Measurements from ENCODE around the gene HDAC9.

The HDAC9 gene

DNA sequence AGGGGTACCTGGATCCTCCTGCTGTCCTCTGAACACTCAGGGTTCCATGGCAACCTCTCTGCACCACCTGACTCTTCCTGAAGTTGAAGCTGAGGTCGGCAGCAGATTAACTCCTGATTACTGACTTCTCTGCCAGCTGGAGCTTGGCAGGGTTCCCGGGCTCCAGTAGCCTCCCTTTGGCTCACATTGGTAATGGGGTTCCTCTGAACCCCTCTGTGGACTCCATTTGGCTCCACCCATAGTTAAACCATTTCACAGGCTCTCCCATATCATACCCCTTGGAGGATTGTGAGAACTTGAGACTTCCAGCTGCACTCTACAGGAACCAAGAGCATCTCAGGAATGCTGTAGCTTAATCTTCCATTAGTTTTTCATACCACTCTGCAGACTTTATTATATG, 292.5 kb downstream of the HDAC9 start:
- DNase-seq (ENCODE audit: low spot score), result no peak

DNA sequence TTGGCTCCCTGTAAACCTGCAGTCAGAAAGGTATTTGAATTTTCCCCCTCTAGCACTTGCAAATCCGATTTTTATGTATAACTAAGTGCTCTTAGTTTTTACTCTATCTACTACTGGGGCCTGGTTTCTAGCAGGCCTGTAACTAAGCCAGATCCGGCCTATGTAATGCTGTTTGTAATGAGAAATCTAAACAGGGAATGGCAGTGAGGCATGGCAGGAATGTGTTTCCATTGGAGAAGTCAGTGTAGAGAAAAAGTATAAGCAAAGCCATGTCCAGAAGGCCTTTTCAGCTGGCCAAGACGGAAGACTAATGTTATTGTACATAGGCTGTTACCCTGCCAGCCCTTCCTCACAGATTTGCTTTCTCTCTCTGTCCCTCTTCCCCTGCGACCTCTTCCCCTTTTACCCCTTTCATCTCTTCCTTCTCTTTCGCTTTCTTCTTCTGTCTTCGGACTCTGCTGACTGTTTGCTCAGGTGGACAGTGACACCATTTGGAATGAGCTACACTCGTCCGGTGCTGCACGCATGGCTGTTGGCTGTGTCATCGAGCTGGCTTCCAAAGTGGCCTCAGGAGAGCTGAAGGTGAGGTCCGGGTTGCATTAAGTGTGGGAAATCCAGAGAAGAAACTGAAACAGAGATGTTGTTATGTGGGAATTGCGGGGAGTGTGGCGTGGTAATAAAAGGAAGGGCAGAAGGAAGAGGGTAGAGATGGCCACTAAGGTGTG, 297.5 kb downstream of the HDAC9 start:
- DNase-seq (ENCODE audit: low spot score), result no peak

DNA sequence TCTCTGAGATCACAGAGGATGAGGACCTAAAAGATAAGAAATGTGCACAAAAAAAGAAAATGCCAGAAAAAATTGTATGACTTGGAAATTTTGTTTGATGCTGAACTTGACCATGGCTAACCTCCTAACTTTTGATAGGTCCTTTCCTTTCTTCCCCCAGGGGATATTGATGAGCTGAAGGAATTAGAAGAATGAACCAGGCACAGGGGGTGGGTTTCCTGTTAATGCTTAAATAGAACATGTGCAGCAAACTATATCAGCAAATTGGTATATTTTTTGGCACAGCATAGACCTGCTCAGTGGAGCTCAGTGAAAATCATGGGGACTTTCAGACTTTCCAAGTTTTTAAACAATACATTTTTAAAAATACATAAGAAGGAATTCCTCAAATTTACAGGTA, 300.7 kb downstream of the HDAC9 start:
- no peak for DNase-seq (ENCODE audit: low spot score)

DNA sequence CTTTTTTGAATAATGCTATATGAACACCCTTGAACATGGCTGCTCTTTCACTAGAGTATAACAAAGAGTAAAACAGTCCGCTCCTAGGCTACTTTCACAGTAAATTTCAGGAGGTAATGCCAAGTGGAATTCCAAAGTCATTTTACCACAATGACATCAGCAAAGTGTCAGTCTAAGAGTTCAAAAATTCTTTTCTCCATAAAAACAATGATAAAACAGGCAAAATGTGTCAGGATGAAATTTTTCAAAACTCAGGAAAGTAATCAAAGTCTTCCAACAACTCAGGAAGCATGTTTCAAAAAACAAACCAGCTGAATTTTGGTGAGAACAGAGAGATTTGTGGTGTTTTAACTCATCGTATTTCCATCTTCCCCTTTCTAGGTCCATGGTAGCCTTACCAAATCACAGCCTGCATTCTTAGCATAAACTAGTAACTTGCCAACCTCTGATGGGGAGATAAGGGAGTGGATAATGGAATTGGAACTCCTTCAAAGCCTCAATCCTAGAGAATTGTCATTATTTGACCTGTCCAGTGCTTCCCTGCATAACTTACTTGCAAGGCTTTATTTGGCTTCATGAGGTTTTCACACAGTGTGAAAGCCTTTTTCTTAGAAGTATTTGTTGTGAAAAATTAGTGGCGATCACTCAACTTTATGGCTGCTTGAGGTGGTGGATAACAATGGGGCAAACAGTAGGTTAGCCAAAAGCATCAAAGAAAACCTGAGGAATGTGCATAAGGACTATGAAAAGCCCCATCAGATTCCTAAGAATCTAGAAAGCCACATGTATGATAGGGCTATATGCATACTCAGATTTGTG, 302.7 kb downstream of the HDAC9 start:
- DNase-seq (ENCODE audit: low spot score), result no peak

DNA sequence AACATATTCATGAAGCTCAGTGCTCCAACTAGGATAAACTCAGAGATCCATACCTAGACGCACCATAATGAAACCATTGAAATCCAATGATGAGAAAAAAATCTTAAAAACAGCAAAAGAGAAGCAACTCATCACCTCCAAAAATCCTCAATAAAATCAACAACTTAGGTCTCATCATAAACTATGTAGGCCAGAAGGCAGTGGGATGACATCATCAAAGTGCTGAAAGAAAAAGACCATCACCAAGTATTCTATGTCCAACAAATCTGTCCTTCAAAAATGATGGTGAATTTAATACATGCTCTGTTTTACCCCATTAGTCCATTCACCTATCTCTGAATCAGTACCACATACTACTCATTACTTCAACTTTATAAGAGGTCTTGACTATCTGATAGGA, 304.4 kb downstream of the HDAC9 start:
- no peak for DNase-seq (ENCODE audit: low spot score)

DNA sequence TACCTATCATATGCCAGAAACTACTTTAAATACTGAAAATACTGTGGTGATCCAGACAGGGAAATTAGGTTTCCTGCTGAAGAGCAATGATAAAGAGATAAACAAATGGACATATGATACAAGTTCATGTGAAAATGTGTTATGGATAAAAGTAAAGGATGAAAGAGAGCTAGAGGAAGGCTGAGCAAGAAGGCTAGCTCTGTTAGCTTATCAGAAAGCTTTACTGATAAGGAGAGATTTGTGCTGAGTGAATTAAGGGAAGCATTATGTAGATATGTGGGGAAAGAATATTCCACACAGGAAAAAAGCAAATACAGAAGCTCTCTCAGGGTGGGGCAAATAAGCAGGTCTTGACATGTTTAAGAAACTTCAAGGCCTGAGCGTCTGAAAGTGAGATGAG, 308.4 kb downstream of the HDAC9 start:
- DNase-seq (ENCODE audit: low spot score), result no peak

DNA sequence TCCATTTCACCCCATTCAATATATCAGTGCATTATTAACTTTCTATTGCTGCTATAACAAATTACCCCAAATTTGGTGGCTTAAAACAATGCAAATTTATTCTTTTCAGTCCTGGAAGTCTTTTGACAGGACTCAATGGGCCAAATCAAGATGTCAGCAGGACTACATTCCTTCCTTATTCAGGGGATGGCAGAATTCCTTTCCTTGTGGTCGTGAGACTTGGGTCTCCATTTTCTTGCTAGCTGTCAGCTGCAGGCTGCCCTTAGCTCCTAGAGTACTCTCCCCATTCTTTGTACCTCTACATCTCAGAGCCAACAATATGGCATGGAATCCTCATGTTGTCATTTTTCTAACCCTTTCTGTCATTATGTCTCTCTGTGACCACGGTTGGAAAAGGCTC, 310.6 kb downstream of the HDAC9 start:
- no peak for DNase-seq (ENCODE audit: low spot score)

DNA sequence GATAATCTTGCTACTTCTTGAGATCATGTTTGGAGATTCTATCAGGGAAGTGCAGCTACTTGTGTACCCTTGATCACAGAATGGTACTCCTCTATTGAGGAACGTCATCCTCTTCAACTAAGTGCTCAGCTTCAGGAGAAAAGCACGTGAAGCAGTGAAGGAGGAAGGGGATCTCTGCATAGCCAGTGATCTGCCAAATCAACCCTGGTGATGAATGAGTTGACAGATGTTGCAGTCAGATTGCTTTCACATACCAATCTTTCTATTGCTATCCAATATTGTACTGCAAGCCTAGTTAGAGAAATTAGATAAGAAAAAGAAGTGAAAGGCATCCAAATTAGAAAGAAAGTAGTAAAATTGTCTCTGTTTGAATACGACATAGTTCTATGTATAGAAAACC, 312.5 kb downstream of the HDAC9 start:
- no peak for DNase-seq (ENCODE audit: low spot score)

DNA sequence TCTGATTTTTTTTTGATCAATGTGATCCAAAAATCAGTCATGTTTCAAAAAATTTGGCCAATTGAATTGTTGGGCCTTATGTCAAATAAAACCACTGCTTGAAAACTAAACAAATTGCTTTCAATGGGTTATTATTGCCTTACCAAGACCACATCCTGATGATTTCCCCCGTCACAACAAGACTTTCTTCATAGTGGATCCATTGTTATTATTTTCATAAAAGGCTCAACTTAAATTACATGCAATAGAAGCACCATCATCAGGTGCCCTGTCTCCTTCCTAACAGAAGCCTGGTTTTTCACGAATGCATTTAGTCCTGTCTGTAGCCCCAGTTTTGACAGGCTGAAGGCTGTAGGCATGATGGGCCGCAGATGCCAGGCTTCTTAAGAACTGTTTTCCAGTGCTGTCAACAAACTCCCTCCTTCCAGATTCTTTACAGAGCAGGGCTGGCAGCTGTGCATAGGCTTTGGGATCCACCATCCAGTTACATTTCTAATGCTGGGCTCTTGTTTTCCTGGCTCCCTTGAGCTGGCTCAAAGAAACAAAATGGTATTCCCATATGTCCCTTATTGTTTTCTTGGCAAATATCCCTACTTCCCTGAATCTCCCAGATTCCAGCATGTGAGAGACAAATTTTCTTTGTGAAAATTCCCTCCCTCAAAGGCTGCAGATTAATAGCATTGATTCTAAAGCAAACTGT, 319.9 kb downstream of the HDAC9 start:
- no peak for DNase-seq (ENCODE audit: low spot score)

DNA sequence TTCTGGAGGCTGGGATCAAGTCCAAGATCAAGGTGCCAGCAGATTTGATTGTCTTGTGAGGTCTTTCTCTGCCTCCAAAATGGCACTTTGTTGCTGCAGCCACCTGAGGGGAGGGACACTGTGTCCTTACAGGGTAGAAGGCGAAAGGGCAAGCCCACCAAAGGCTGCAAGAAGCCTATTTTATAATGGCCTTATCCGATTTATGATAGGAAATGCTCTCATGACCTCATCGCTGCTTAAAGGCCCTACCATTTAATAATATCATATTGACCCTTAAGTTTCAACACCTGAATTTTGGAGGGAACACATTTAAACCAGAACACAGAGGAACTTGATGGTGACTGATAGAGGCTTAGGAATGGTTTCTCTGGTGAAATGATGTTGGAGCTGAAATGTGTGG, 325.4 kb downstream of the HDAC9 start:
- DNase-seq (ENCODE audit: low spot score), result no peak

DNA sequence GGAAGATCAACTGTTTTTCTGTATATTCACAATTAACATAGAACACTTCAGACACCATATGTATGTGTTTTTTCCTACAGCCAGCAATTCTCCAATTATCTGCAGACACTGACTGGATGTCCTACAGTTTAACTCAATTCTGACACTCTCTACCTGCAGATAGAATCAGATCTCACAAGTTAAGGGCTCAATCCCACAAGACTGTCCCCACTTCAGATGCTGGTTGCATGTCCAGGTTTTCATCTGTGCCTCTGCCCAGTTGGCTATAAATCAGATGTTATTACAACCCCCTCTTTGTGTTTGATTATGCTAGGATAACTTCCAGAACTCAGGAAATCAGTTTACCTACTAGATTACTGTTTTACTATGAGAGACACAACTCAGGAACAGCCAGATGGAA, 326.0 kb downstream of the HDAC9 start:
- no peak for DNase-seq (ENCODE audit: low spot score)

DNA sequence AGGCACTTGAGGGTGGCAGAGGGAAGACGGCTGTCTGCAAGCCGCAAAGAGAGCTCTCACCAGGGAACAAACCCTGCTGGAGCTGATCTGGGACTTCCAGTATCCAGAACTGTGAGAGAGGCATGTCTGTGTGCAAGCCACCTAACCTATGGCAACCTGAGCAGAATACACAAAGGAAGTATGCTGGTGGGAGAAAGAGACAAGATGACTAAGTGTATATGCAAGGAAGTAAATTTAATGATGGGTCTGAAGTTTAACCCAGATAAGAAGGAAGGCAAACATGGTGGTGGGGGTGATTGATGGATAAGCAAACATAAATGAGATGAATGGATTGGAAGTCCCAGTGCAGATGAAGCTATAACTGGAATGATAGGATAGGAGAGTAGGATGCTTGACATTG, 328.6 kb downstream of the HDAC9 start:
- DNase-seq (ENCODE audit: low spot score), result no peak

DNA sequence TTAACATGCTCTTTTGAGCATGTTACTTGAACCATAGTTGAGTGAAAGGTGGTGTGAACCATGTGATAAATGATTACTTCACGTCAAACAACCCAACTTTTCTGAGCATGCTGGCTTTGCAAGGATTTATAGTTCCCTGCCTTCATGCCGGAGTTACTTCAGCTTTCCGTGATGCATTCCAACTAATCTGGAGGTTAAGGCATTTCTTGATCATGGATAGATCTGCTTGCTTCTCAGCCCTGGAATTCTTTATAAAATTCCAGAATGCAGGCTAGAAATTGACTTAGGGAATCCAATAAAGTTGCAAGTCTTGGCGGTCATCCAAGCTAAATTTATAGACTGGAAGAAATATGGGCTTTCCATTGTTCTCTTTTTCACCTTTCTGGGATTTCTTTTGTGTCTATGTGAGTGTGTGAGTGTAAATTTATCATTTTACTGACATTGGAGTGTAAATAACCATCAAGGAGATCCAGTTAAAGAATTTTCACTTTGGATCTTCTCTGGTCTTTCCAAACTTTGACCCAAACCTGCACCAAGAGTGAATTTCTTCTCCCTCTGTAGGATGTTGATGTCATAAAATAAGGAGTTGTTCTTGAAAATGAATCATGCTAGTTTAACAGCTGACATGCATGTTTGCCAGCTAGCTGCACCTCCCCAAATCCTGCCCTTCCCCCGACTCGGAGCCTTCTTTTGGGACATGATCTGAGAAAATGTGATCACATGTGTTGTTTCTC, 332.9 kb downstream of the HDAC9 start:
- DNase-seq (ENCODE audit: low spot score), result no peak

DNA sequence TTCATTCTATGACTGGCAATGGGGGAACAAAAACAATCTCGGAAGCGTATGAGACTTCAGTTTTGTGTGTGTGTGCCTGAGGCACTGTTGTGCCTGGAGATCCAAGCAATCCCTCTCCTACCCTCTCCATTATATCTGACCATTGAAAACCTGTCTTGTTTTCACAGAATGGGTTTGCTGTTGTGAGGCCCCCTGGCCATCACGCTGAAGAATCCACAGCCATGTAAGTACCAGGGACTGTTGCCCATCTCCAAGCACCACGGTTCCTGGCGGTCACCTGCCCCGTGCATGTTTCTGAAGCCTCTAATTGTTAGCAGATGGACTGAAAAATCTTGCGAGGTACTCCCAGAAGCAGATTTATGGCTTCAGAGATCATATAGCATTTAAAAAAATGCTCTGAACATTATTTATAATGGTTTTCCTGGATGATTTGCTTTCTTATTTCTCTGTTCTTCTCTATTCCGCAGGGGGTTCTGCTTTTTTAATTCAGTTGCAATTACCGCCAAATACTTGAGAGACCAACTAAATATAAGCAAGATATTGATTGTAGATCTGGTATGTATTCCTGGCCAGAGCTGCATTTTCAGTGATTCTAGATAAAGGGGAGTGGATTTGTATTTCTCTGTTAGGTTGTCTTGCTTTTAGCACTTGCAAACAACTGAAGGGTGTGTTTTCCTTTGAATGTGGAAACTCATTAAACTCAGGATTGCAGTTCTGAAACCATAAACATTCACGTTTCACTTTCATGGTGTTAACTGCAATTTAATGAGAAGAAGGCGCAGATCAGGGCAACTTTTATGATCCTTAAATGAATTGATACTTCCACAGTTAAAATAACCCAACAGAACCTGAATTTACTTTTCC, 333.7 kb downstream of the HDAC9 start:
- DNase-seq (ENCODE audit: low spot score), result no peak

DNA sequence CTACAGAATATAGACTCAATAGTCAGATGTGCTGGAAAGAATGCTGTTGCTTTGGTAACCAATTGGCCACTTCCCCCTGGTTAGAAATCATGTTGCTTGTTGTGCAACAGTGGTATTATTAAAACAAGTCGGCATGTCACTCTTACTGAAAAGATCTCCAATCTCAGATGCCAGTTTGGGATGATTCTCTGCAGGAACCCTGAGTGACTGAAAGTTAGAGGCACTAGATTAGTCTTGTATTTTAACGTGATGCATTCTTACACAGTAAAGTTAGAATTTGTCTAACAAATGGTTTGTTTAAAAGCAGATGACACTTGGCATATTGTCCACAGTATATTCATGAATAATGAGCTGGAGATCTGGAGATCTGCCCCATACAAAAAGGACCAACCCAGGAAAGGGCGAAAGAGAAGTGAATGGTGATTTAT, 334.3 kb downstream of the HDAC9 start:
- DNase-seq (ENCODE audit: low spot score), result no peak

DNA sequence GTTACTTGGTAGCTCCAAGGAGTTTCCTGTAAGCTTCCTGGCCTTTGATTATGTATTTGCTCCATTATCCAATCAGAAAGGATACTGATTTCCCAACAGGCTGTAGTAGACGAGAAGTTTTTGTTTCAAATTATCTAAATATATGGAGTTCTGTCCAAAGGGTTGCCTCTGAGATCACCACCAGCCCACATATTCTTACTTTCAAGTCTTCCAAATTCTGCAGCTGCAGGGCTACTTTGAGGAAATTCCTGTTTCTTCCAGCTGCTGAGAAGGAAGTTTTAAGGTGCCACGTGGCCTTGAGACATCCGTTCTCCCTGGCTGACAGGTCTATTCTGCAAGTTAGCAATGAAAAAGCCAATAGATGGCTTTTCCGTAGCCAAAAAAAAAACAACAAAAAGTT, 335.9 kb downstream of the HDAC9 start:
- no peak for DNase-seq (ENCODE audit: low spot score)

DNA sequence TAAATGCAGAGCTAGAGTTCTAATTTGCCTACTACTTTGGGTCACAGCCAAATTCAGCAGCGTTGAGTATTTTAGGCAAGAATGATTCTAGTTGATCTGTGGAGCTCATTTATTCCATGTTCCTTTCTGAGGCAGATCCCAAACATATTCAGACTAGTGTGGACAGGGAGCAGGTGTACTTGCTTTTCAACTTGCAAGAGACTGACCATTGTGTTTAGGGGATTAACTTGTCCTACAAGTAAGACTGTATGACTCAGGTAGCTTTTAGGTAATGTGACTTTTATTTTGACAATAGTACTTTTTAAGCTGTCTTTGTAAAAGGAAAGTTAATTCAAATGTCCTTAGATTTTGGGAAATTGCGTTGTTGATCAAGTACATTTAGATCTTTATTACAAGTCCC, 336.4 kb downstream of the HDAC9 start:
- no peak for DNase-seq (ENCODE audit: low spot score)

DNA sequence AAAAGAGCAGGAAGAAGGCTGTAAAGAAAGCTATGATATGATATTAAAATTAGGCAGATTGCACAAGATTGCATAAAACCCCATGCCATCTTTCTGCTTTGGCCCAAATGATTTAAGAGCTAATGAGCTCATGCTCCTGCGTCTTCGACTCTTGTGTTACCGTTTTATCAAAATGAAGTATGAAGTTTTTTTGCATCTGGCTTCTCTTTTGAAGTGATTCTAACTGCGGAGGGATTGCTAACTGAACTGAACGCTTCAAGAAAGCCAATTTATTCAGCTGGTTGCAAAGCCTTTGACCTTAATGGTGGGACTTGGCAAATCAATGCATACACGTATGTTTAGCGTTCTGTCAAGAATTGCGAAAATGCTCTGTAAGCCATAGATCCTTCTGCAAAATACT, 339.0 kb downstream of the HDAC9 start:
- no peak for DNase-seq (ENCODE audit: low spot score)

DNA sequence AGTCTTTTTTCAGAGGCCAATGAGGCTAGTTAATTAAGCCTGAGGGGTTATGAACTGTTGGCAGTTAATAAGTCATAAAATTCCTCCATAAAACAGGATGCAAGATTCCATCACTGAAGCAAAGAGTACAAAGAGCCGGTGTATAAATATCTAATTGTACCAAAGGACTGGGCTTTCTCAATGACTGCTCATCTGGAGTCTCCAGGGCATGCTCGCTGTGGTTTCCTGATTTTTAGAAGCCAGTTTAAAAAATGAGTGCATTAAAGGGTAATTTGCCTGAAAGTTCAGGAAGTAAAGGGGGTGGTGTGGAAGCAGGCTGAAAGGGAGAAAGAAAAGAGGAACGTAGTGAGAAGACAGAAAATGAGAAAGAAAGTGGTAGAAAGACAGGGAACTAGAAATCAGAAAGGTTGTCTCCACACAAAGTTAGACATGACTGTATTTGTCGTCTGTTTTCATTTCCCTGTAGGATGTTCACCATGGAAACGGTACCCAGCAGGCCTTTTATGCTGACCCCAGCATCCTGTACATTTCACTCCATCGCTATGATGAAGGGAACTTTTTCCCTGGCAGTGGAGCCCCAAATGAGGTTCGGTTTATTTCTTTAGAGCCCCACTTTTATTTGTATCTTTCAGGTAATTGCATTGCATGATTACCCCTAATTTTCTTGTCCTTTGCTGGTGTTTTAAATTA, 339.6 kb downstream of the HDAC9 start:
- no peak for DNase-seq (ENCODE audit: low spot score)

DNA sequence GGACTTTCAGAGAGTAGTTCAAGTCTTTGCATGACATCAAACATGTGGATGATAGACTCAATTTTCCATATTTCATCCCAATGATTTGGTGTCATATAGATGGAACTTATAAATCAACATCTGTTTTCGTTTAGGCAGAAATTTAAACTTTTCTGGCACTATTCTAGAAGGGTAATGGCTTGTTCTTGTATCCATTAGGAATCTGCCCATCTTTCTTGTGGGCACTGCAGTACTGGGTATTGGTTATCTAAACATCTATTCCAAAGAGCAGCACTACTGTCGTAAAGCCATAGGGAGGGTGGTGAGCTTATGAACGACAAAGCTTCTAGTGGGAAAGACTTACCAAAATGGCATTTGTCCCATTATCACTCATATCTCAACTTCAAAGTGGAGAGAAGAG, 348.4 kb downstream of the HDAC9 start:
- no peak for DNase-seq (ENCODE audit: low spot score)

DNA sequence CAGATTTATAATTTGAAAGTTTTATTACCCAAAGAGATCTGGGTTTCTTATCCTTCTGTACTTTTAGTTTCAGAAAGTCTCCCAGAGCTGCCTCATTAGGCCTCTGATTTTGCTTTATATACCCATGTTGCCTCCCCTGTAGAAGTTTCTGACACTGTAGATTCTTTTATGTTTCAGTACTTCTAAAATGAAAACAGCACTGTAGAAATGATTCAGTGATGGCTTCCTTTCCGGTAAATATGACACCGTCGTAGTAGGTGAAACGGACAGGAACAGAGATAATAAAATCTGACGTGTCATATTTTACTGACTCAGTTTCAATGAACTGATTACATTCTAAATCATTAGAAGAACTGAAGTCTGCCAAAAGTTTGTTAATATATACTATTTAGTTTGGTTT, 349.2 kb downstream of the HDAC9 start:
- DNase-seq (ENCODE audit: low spot score), result no peak
